NCI-H748 (cell line): ENCODE data around the gene PRUNE2.
"Not testable (repeated sequence)": the region's sequence is repeated elsewhere in the genome, so short reads cannot be mapped to it uniquely, and the experiment has no call there.

Experiments
- DNase-seq: peaks from one replicate; lab custom pipeline; 2025; ENCODE audit not compliant: unreplicated experiment; lab: John Stamatoyannopoulos, UW

PRUNE2 gene, protein sequence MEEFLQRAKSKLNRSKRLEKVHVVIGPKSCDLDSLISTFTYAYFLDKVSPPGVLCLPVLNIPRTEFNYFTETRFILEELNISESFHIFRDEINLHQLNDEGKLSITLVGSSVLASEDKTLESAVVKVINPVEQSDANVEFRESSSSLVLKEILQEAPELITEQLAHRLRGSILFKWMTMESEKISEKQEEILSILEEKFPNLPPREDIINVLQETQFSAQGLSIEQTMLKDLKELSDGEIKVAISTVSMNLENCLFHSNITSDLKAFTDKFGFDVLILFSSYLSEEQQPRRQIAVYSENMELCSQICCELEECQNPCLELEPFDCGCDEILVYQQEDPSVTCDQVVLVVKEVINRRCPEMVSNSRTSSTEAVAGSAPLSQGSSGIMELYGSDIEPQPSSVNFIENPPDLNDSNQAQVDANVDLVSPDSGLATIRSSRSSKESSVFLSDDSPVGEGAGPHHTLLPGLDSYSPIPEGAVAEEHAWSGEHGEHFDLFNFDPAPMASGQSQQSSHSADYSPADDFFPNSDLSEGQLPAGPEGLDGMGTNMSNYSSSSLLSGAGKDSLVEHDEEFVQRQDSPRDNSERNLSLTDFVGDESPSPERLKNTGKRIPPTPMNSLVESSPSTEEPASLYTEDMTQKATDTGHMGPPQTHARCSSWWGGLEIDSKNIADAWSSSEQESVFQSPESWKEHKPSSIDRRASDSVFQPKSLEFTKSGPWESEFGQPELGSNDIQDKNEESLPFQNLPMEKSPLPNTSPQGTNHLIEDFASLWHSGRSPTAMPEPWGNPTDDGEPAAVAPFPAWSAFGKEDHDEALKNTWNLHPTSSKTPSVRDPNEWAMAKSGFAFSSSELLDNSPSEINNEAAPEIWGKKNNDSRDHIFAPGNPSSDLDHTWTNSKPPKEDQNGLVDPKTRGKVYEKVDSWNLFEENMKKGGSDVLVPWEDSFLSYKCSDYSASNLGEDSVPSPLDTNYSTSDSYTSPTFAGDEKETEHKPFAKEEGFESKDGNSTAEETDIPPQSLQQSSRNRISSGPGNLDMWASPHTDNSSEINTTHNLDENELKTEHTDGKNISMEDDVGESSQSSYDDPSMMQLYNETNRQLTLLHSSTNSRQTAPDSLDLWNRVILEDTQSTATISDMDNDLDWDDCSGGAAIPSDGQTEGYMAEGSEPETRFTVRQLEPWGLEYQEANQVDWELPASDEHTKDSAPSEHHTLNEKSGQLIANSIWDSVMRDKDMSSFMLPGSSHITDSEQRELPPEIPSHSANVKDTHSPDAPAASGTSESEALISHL (N-terminal part only)

DNA sequence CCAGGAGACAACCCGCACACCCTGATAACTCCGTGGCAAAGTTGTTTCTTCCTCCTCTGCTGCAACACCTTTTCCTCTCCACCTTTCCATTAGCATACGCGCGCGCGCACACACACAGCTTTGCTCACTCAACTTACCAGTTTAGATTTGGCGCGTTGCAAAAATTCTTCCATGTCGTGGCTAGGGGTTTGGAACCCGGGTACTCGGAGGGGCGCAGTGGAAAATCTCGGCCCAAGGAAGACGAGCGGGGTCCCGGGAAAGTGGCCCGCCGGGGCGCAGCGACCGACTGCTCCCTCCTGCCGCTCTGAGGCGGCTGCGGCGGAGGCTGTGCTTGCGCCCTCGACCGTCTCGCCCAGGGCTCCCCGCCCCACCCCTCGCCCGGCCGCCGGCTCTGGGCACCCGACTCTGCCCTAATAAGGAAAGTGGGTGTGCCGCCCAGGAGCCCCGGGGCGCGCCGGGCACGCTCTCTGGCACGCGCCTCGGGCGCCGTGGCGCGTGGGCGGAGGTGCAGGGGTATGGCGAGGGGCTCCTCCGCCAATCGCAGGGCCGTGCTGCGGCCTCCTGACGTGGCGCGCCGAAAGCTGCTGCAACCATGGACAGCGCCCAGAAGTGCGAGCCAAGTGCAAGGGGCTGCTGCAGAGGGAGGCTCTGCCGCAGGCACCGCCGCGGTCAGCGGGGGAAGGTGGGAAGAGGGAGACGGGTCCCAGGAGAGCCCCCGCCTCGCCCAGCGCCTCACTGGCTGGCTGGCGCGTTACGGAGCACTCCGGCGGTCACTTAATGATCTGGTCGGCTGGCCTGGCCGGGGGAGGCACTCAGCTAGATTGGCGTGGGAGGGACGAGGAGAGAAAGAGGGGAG is at the start of gene PRUNE2:
PRUNE2 (minus strand) TSS at position 324 of the 856 bp plus-strand sequence; CDS start at position 173, 151 bp downstream.
- peak; percentile 97 for DNase-seq

DNA sequence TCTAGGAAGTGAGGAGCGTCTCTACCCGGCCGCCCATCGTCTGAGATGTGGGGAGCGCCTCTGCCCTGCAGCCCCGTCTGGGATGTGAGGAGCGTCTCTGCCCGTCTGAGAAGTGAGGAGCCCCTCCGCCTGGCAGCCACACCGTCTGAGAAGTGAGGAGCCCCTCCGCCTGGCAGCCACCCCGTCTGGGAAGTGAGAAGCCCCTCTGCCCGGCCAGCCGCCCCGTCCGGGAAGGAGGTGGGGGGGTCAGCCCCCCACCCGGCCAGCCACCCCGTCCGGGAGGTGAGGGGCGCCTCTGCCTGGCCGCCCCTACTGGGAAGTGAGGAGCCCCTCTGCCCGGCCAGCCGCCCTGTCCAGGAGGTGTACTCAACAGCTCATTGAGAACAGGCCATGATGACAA is 49.5 kb upstream of the PRUNE2 start:
- DNase-seq, result not testable (repeated sequence)

DNA sequence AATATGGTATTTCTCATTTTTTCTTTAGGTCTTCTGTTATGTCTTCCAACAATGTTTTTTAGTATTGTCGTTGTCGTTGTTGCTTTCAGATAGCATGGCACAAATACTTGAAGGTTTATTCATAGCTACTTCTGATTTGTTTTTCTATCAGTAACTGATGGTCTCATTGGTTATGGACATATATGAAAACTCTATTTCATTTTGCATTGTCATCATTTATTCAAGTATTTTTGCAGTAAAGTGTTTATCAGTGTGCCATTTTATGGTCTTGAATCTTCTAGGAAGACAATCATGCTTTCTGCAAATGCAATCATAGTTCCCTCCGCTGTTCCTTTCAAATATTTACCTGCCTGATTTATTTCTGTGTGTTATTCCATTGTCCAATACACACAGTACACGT is 44.0 kb upstream of the PRUNE2 start:
- DNase-seq, result no peak

DNA sequence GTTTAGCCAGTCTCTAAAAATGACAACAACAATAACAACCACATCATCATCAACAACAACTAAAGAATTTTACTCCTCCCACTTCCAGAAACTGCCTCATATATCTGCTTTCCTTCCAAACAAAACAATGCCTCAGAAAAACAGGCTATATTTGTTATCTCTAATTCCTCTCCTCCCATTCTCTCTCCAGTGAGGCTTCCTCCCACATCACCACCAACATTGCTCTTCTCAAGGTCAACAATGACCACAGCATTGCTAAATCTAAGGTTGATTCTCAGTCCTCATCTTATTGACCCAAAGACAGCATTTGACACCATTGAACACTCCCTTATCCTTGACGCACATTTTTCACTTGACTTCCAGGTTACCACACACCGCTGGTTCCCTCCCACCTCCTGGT is 38.1 kb upstream of the PRUNE2 start:
- no peak for DNase-seq

DNA sequence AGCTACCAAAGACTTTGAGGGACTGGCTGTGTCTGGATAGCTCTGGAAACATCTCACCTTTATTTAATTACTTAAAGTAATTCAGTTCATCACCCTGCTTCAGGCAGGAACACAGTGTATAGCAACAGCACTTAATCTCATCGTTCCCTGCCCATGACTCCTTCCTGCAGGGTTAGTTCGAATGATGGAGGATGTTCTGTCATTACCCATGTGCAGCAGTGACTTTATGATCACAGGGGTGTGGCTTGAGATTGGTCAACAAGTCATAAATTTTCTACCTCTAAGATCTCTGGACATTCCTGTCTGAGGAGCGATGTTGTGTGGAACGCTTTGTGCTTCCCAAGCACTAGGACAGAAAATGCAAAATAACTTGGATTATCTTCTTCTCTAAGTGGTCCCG is 37.1 kb upstream of the PRUNE2 start:
- DNase-seq, result no peak

DNA sequence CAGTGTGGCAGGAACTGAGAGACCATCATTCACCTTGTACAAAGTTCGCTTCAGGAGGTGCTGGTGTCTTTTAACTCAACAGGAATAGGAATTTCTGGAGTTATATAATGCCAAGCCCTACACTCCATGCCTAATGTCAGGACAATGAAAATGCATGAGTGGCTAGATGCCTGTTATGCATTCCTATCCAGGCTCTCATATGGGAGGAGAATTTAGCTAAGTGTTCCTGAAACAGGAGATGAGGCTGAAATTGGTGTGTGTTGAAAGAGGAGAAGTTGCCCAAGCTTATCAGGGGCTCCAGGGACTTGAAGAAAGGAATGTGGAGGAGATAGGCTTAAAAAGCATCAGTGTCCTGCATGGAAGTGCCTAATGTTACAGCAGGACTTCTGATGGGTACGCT is 26.8 kb upstream of the PRUNE2 start:
- DNase-seq, result no peak

DNA sequence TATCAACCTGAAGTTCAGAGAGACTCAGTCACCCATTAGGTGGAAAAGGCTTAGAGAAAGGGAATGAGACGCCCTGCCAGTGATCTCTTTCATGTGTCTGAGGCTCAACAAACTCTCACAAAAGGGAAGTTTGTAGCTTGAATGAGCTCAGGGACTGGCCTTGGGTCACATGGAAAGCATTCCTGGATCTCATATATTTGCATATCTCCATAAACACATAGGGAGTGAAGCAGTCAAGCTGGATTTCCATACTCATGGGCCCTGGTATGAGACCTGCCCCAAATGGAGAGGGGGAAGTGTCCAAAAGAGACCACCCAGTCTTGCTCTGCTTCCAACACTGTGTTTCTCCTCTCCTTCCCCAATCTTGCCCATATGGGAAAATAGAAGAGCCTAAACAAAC is 26.4 kb upstream of the PRUNE2 start:
- DNase-seq, result no peak

DNA sequence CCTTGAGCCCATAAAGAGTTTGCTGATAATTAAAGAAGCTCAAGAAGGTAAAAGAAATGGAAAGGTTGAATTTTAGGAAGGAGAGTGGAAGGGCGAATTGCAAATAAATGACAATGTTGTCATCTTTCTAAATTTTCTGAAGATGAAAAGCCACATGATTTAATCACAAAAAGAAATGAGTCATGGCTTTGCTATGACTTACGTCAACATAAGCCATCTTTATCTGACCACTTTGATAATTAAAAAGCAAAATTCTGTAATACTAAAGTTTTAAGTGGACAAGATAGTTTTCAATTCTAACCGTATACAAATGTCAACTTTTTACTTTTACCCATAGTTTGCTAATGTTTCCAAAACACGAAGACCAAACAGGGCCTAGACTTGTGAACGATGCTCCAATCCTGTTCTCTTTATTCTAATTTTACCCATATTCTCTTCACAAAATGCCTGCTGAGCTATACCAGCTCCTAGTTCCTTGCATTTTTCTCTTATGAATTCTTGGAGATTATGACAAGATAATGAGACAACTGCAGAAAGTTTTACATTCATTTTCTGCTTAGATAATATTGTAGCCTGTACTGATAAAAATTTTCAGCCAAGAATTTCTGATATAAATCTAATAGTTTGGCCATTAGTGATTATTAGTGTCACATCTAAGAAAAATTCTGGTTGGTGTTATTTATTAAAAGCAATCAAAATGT is 21.8 kb upstream of the PRUNE2 start:
- DNase-seq, result no peak

DNA sequence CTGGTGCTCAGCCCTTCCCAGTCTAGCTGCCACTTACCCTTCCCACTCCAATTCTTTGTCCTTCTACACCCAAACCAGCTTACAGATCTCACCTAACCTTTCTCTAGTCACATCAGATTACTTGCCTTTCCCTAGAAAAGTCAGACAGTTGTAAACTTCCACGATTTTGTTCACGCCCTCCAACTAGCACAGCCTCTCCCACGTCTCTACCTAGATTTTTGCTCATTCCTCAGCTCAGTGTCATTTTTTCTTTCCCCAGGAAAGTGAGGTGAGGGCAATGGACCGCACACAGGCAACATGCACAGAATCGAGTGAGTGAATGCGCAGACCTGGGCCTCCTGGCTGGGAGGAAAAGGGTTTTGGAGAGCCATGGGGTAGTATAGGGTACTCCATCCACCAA is 20.9 kb upstream of the PRUNE2 start:
- DNase-seq, result no peak

DNA sequence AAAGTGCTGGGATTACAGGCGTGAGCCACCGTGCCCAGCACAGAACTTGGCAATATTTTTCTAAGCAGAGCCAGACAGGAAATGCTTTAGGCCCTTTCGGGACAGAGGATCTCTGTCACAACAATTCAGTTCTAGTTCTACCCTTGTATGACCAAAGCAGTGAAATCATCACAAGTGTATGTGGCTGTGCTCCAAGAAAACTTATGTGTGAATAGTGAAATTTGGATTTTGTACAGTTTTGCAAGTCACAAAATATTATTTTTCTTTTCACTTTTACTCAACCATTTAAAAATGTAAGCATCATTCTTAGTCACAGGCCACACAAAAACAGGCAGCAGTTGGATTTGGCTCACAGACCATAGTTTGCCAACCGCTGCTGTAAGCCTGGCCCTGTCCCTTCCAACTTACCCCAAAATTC is 20.4 kb upstream of the PRUNE2 start:
- DNase-seq, result no peak

DNA sequence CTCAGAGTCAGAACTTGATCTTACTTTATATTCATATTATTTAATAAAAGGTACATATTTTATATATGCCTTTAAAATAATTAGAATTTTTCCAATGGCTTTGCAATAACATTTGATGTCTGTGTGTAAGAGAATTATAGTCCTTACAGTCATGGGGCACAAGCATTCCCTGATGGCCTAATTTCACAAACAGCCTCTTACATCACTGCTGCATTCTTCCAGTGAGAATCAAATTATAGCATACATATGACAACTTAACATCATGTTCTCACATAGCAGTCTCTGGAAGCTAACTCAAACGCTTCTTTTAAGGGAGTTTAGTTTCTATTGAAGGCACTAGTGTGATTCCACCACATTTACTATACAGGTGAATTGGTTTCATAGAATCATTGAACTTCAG is 15.3 kb upstream of the PRUNE2 start:
- DNase-seq, result no peak

DNA sequence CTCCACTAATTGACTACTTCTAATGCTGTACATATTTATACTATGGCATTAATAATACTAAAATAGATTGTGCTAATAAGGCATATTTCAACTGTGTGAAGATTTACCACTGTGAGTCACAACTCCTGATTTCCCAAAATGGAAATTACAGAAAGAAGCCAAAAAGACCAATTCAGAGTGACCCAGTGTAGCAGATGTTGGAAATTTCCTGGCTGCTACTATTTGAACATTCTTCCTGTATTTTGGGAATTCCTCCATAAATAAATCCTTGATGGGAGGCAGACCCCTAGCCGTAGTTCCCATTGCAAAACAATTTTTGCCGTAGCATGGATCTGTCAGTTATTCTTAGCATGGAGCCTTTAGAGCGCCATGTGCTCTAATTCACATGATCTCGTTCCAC is 11.4 kb upstream of the PRUNE2 start:
- DNase-seq, result no peak

DNA sequence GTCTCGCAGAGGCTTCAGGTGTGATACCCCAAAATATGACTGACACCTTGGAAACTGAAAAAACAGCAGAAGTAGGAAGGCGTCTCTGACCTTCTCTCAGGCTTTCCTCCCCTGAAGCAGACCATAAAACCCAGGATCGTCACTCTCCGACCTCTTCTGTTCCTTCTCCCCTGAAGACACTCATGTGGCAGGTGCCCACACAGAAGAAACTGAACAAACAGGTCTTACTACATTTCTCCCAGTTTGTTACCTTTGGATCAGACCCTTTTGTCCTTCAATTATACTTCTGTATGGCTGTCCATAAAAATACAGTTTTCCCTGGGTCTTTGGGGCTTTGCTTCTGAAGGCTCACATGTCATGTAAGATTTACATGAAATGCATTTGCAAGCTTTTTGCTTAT is 10.3 kb upstream of the PRUNE2 start:
- peak; percentile 78 for DNase-seq

DNA sequence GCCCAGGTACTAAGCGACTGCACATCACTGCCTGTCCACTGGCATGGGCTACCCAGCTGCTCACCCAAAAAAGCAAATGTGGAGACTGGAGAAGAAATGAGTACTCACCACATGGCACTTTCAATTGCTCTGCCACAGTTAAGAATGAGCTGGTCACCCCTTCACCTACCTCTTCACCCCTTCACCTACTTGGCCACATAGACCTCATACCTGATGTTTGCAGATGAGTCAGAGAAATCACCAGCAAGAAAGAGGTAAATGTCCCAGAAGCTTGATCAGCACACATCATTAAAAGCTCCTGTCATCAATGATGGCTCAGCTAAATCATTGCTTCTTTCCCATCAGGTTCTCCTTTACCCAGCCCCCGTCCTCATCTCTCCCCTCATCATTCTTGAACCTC is 7.6 kb upstream of the PRUNE2 start:
- no peak for DNase-seq

DNA sequence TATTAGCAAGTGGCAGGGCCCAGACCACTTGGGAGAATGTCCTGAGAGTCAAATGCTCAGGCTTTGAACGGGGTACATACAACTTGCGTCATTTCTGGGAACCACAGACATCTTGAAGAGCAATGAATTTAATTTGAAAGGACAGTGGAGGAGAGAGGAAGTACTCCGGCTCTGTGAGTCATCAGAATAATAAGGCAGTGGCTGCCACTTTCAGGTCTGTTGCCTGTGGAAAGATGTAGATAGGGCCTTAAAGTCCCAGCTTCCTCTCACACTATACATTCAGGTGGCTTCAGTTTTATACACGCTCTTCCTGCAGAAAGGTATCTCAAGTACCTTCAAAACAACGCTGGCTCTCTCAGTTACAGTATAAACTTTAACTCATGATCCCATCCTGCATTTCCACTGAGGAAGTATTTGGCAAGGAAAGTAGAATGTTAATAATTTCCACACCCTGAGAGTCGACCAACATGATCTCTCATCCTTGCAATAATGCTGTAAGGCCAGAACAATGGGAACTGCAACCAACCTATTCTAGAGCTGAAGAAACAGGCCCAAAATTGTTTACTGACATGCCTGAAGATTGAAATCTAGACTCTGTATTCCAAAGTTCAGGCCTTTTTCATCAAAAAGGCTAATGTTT is 6.8 kb upstream of the PRUNE2 start:
- DNase-seq, result no peak

DNA sequence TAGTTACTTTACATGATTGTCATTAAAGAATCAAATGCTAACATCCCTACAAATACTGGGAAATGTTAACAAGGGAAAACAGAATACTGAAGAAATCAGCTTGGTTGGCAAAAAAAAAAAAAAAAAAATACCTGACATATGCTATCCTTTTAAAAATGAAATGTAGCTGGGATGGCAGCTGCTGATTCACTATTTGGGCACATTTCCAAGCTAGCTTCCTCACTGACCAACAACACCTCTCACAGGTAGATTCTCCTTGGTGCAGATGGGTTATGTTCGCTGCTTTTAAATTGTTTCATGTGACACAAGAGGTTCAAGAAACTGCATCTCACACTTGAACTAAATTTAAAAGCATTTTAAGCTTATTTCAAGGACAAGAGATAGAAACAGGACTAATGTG is 6.1 kb upstream of the PRUNE2 start:
- no peak for DNase-seq

DNA sequence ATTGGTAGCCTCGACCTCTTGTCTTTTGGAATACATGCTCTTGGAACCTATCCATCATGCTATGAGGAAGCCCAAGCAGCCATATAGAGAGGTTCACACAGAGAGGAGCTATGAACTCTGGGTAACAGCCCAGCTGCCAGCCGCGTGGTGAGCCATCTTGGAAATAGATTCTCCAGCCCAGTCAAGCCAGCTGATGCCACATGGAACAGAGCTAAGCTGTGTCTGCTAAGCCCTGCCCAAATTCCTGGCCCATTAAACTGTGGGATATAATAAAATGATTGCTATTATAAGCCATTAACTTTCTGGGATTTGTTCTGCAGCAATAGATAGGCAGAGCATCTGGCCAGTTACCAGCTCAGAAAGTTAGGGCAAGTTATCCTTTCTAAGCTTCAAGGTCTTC is 4.9 kb upstream of the PRUNE2 start:
- DNase-seq, result no peak

DNA sequence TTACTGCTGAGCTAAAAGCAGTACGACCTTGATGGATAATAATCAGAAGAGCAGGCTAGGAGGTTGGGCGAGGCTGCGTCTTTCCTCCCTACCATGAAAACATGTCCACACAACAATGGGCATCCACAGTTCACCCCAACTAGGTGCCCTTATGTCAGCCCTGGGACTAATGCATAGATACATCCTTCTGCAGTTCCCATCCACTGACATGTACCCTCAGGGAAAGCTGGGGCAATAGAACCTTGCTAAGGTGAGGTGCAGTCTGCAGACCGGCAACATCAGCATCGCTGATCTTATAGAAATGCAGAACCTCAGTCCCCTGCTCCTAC is 697 bp upstream of the PRUNE2 start:
- DNase-seq, result no peak

DNA sequence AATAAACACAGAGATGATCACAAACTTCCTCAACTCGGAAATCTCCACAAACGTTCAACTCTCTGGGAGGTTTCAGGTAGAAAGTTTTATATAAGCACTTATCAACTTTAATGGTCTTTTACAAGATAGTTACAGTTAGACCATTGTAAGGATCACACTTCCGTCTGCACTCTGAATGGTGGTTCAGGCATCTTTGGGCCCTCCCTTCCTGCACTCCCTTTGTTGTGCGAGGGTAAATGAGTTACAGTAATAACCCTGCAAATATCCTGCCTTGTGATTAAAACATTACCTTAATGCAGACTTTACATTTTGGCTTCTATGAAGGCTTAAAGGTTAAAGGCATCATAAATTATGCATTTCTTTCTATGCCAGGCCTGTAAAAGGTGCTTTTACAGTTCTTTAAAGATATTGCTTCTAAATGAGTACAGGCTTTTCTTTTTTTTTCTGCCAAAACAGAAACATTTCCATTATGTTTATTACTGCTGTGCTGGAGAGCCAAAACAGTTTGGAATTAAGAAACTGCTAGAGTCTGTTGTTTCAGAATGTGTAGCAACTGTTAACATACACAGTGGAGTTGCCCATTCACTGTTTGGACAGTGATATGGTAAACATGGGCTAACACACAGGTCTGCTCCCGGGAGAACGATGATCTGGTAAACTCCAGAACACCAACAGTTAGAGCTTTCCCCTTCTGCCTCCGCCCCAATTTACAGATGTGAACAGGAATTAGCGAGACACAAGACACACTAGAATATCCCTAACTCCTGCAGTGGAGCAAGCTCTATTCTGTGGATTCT is 1.1 kb downstream of the PRUNE2 start:
- peak; percentile 68 for DNase-seq
